K562 (cell line): ENCODE results near the gene RAD23B. TPM values are rescaled to one million over a fixed set of nuclear protein-coding genes. Genes with fewer than 3 reads are reported as not detected.

Source experiments
- ATAC-seq: fragments of 200-7000 bp; cut with Tn5 transposase; 3 replicates; pipeline ENCODE4 v1.9.1; 2020; ENCODE audit warnings: moderate library complexity
- BruUV-seq: library from RNA; stranded (reverse); fragments of 400-500 nt; replicated peaks from 2 replicates; lab custom pipeline; 2021; lab: Mats Ljungman, UMichigan
- CTCF ChIA-PET: fragments of 300-600 bp; formaldehyde crosslinking; extraction: SDS; loops from one replicate; lab custom pipeline; 2021; ENCODE audit warnings: low intra/inter-chr PET ratio; lab: Yijun Ruan, JAX
- POLR2A ChIA-PET: fragments of 300-600, 350-650 bp; sonication (Branson Sonifier 250); formaldehyde crosslinking; extraction: SDS; loops from one replicate; lab custom pipeline; 2021; ENCODE audit warnings: antibody characterized with exemption, inconsistent platforms; lab: Yijun Ruan, JAX
- DNase-seq, 4 experiments: peaks; one replicate each; pipeline versions ENCODE4 v3.0.0 to v3.0.0-alpha.2; 2011 to 2018; ENCODE audit warnings: low spot score in 3 of 4, mixed read lengths in 3 of 4; ENCODE audit errors: extremely low read depth in 1 of 4
- FAIRE-seq: peaks from 2 replicates; lab custom pipeline; 2011; peaks lifted over from hg19 to GRCh38; lab: Jason Lieb, UNC
- H2AFZ ChIP-seq: 2 replicates; pipeline ENCODE4 v1.6.0; 2011; ENCODE audit warnings: low read depth, low read length, control low read depth, inconsistent platforms
- H3K27ac ChIP-seq: fragments of 200-600 bp; 3 replicates; pipeline ENCODE4 v1.8.0; 2011; ENCODE audit warnings: low read depth, mild to moderate bottlenecking, control low read depth, inconsistent platforms, low read length, moderate library complexity, mixed read lengths; ENCODE audit errors: extremely low read depth
- H3K27me3 ChIP-seq, 2 experiments: fragments of 300-600 bp in 1 of 2; 2 replicates in 1 of 2; 3 replicates in 1 of 2; pipeline versions ENCODE4 v1.6.0 to v1.8.0; 2011; ENCODE audit warnings: inconsistent platforms in 2 of 2, low read length in 2 of 2, mild to moderate bottlenecking in 1 of 2, mixed read lengths in 1 of 2, moderate library complexity in 1 of 2; ENCODE audit not compliant: control insufficient read depth in 2 of 2, insufficient read depth in 2 of 2
- H3K36me3 ChIP-seq: fragments of 300-600 bp; 3 replicates; pipeline ENCODE4 v1.8.0; 2011; ENCODE audit warnings: mild to moderate bottlenecking, low read length, inconsistent platforms; ENCODE audit not compliant: control insufficient read depth, insufficient read depth
- H3K4me1 ChIP-seq, 2 experiments: fragments of 200-600 bp in 1 of 2; replicated peaks in 1 of 2; 2 replicates in 1 of 2; 3 replicates in 1 of 2; pipeline versions ENCODE4 v1.5.1 to v1.8.0; 2011; ENCODE audit warnings: inconsistent platforms in 2 of 2, low read length in 2 of 2, mild to moderate bottlenecking in 1 of 2, mixed read lengths in 1 of 2, moderate library complexity in 1 of 2; ENCODE audit not compliant: control insufficient read depth in 2 of 2, insufficient read depth in 2 of 2
- H3K4me2 ChIP-seq: 2 replicates; pipeline ENCODE4 v1.6.1; 2011; ENCODE audit warnings: low read length, control low read depth, inconsistent platforms, mixed read lengths; ENCODE audit not compliant: insufficient read depth
- H3K4me3 ChIP-seq: fragments of 200-600 bp; sonication (generic), shearing (Covaris generic); 2 replicates; pipeline ENCODE4 v1.5.1; 2016; ENCODE audit warnings: control low read depth, inconsistent platforms
- H3K79me2 ChIP-seq: fragments of 200-600 bp; 3 replicates; pipeline ENCODE4 v1.8.0; 2011; ENCODE audit warnings: low read length, inconsistent platforms; ENCODE audit not compliant: control insufficient read depth, insufficient read depth
- H3K9ac ChIP-seq, 2 experiments: 2 replicates each; pipeline versions ENCODE4 v1.6.0 to v1.6.1; 2011; ENCODE audit warnings: low read depth in 2 of 2, low read length in 2 of 2, control low read depth in 1 of 2, inconsistent platforms in 1 of 2, mild to moderate bottlenecking in 1 of 2, mixed read lengths in 1 of 2; ENCODE audit not compliant: insufficient read depth in 1 of 2
- H3K9me1 ChIP-seq: one replicate; pipeline ENCODE4 v1.6.0; 2011; ENCODE audit warnings: inconsistent platforms, mild to moderate bottlenecking, low read length, moderate library complexity; ENCODE audit not compliant: control insufficient read depth, insufficient read depth
- H3K9me3 ChIP-seq: replicated peaks from 2 replicates; pipeline ENCODE4 v1.5.1; 2011; ENCODE audit warnings: low read depth, low read length, inconsistent platforms; ENCODE audit not compliant: control insufficient read depth, insufficient read depth
- H4K20me1 ChIP-seq: replicated peaks from 2 replicates; pipeline ENCODE4 v1.6.1; 2011; ENCODE audit warnings: low read length, inconsistent platforms, mixed read lengths; ENCODE audit not compliant: control insufficient read depth, insufficient read depth
- CHD1 ChIP-seq: fragments of 200-600 bp; sonication (generic); IDR thresholded peaks from one replicate; pipeline ENCODE4 v1.6.1; 2012; ENCODE audit warnings: mild to moderate bottlenecking, moderate library complexity, low read length, inconsistent platforms
- CHD2 ChIP-seq: IDR thresholded peaks from 2 replicates; pipeline ENCODE4 v1.6.1; 2011; ENCODE audit warnings: low read depth, low read length
- EGR1 ChIP-seq: fragments of 450-650 bp; conservative IDR thresholded peaks from 2 replicates; pipeline ENCODE4 v1.6.1; 2017; ENCODE audit warnings: mild to moderate bottlenecking
- FOXA3 ChIP-seq, 2 experiments: fragments of 450-650 bp in 1 of 2; sonication (generic) in 1 of 2; formaldehyde crosslinking; IDR thresholded peaks in 1 of 2; conservative IDR thresholded peaks in 1 of 2; 2 replicates each; pipeline versions ENCODE4 v1.4.0 to v1.8.0; 2020 to 2022; ENCODE audit warnings: mild to moderate bottlenecking in 2 of 2, missing genetic modification reagents in 1 of 2
- HBP1 ChIP-seq: fragments of 450-650 bp; formaldehyde crosslinking; IDR thresholded peaks from 2 replicates; pipeline ENCODE4 v1.4.0; 2022; ENCODE audit warnings: missing genetic modification characterization
- HNRNPLL ChIP-seq: fragments of 200-400 bp; formaldehyde crosslinking; IDR thresholded peaks from 2 replicates; pipeline ENCODE4 v1.6.1; 2017; ENCODE audit warnings: low read length, low read depth, mild to moderate bottlenecking; ENCODE audit not compliant: poor library complexity, severe bottlenecking
- IRF2 ChIP-seq: sonication (generic); formaldehyde crosslinking; IDR thresholded peaks from 2 replicates; pipeline ENCODE4 v1.8.1; 2022; ENCODE audit warnings: mild to moderate bottlenecking, missing genetic modification reagents
- KAT2B ChIP-seq: IDR thresholded peaks from one replicate; pipeline ENCODE4 v1.6.1; 2012; ENCODE audit warnings: low read depth, mild to moderate bottlenecking, control low read depth, inconsistent platforms, low read length, moderate library complexity
- KDM1A ChIP-seq, 2 experiments: fragments of 450-650 bp; IDR thresholded peaks; 2 replicates each; pipeline ENCODE4 v1.6.1; 2016; ENCODE audit warnings: mild to moderate bottlenecking in 2 of 2
- MEIS2 ChIP-seq: fragments of 450-650 bp; IDR thresholded peaks from 2 replicates; pipeline ENCODE4 v1.6.1; 2014; ENCODE audit warnings: mild to moderate bottlenecking; ENCODE audit not compliant: partially characterized antibody
- MYC ChIP-seq, 2 experiments: fragments of 250-450 bp in 1 of 2; sonication (Bioruptor Pico) in 1 of 2; IDR thresholded peaks; 2 replicates each; pipeline versions ENCODE4 v1.5.1 to v1.6.1; 2012 to 2021; ENCODE audit warnings: low read depth in 2 of 2, borderline replicate concordance in 1 of 2, improper control_type of control experiment in 1 of 2, low read length in 1 of 2, mild to moderate bottlenecking in 1 of 2, moderate library complexity in 1 of 2
- PBX2 ChIP-seq, 2 experiments: IDR thresholded peaks in 1 of 2; conservative IDR thresholded peaks in 1 of 2; 2 replicates each; pipeline ENCODE4 v1.6.1; 2016; ENCODE audit warnings: low read depth in 2 of 2, mild to moderate bottlenecking in 1 of 2, missing compliant biosample characterization in 1 of 2, missing genetic modification characterization in 1 of 2, moderate library complexity in 1 of 2
- SUPT5H ChIP-seq: fragments of 450-650 bp; IDR thresholded peaks from 2 replicates; pipeline ENCODE4 v1.6.1; 2016
- USF1 ChIP-seq: sonication (generic); formaldehyde crosslinking; IDR thresholded peaks from 2 replicates; pipeline ENCODE4 v1.9.0; 2022; ENCODE audit warnings: mild to moderate bottlenecking, missing genetic modification reagents
- ZFP36 ChIP-seq: fragments of 150-350 bp; IDR thresholded peaks from 2 replicates; pipeline ENCODE4 v1.6.1; 2018; ENCODE audit warnings: low read length, low read depth; ENCODE audit not compliant: partially characterized antibody
- ZNF134 ChIP-seq: fragments of 250-450 bp; sonication (Bioruptor Pico); conservative IDR thresholded peaks from 2 replicates; pipeline ENCODE4 v1.4.0; 2020
- whole genome bisulfite sequencing: fragments of 100-300 bp; shearing (Covaris generic); methylation state at CpG from one replicate; pipeline ENCODE4 v1.1.6; 2016; ENCODE audit warnings: low coverage, mixed read lengths; ENCODE audit not compliant: insufficient coverage; ENCODE audit errors: missing lambda C conversion rate; 5-methylcytosine and 5-hydroxymethylcytosine counted together
- in situ Hi-C: fragments of 300-500 bp; cut with MboI; formaldehyde crosslinking; loops from 4 replicates; pipeline ENCODE4 v1.15.0; 2018; ENCODE audit warnings: inconsistent platforms, mixed read lengths
- intact Hi-C: fragments of 100-400 bp; cut with micrococcal nuclease; formaldehyde crosslinking; loops from 2 replicates; pipeline ENCODE4 v1.14.2; 2022
- polyA plus RNA-seq, 8 experiments: library from polyadenylated mRNA; depleted of rRNA in 4 of 8; stranded (reverse) in 5 of 8; unstranded in 3 of 8; fragments of >200 nt; fragmentation: Nextera tagmentation in 2 of 8; fragmentation: Illumina TruSeq in 1 of 8; extraction: Ambion mirVana in 2 of 8; extraction: Trizol in 1 of 8; gene quantifications; 2 replicates each; pipeline versions ENCODE4 v1.2.1 to v1.2.3, GENCODE V29; 2011 to 2014; ENCODE audit warnings: inconsistent platforms in 1 of 8, missing spikeins in 1 of 8
- total RNA-seq, 7 experiments: library from RNA; depleted of rRNA in 6 of 7; stranded (reverse); fragments of >200 nt in 6 of 7; fragmentation: Illumina TruSeq in 2 of 7; extraction: Trizol in 2 of 7; gene quantifications; 2 replicates each; pipeline versions ENCODE4 v1.2.1 to v1.2.3, GENCODE V29; 2011 to 2021; ENCODE audit warnings: low replicate concordance in 1 of 7

RAD23B gene
- total and polyA plus RNA-seq, 9 of the 15 experiments (the other 6 are each of a cell fraction or from before 2014, with no cell fraction given) = 14.5 to 184 (median 114) TPM

- peak overlapping the region; percentile 99 for H3K27ac ChIP-seq
- FAIRE-seq (no peak), DNase-seq (no peak), ATAC-seq (no peak)
- no peaks in the 10 kb centered on the region for H3K9me3 ChIP-seq
- 3% methylated on average over 6 of the region's 6 CpGs for whole genome bisulfite sequencing
- H2AFZ ChIP-seq = no peak overlapping the region
- POLR2A ChIA-PET = interaction anchor here (1.0 to 2.1 kb wide), 2 partner anchors 11 to 37 kb away, joined by 3 to 9 read pairs; no protein-coding TSS in a partner anchor
- CTCF ChIA-PET = no interaction called here
- H3K4me2 ChIP-seq = peak overlapping the region; percentile 93
- peak overlapping the region; percentile 98 for H3K4me3 ChIP-seq
- no TSS peak for BruUV-seq
- H3K9ac ChIP-seq = peak overlapping the region in 1 of 2 experiments; percentile 98; a peak in 3 of 4 replicates
- in situ Hi-C loops (no loop called here), intact Hi-C loops (no loop called here)
- H3K79me2 ChIP-seq = peaks cover 76% of the 10 kb centered on the region
- peaks cover 3 to 28% of the 10 kb centered on the region in 2 experiments; a peak in 3 of 5 replicates for H3K4me1 ChIP-seq
- H4K20me1 ChIP-seq = peaks cover 44% of the 10 kb centered on the region
- H3K27me3 ChIP-seq = no peaks in the 10 kb centered on the region
- H3K36me3 ChIP-seq = peaks cover 23% of the 10 kb centered on the region; the same call in 2 of the 3 replicates
- H3K9me1 ChIP-seq = peaks cover 5% of the 10 kb centered on the region
- peak; percentile 80 for TF ChIP-seq MEIS2
- peak; percentile 8 for TF ChIP-seq CHD1
- TF ChIP-seq HBP1 = no peak
- peak; percentile 73 for TF ChIP-seq HNRNPLL
- no peak for TF ChIP-seq CHD2
- TF ChIP-seq ZNF134 (CRISPR knock-in tag) = no peak
- peak in 1 of 2 experiments; percentile 20; a peak in 1 of 4 replicates for TF ChIP-seq FOXA3 (CRISPR knock-in tag; conservative IDR thresholded peaks at IDR 0.05 in 1 of 2, IDR thresholded peaks at IDR 0.05 in 1 of 2)
- TF ChIP-seq PBX2 (CRISPR knock-in tag; IDR thresholded peaks at IDR 0.05; ENCODE audit: low read depth) = no peak
- peak; percentile 72 for TF ChIP-seq PBX2 (tag; conservative IDR thresholded peaks at IDR 0.05; ENCODE audit: low read depth)
- TF ChIP-seq EGR1 = peak; percentile 55
- TF ChIP-seq KAT2B = no peak
- TF ChIP-seq IRF2 (CRISPR knock-in tag) = no peak
- TF ChIP-seq ZFP36 = no peak
- 0 out of 4 replicates have a peak, but pooled peaks of 1 of the 2 experiments have one; percentile 12 for TF ChIP-seq KDM1A (IDR thresholded peaks at IDR 0.05)
- TF ChIP-seq SUPT5H = no peak
- TF ChIP-seq USF1 (CRISPR knock-in tag) = no peak
- TF ChIP-seq MYC (IDR thresholded peaks at IDR 0.05; ENCODE audit: low read depth, low read length) = no peak
- TF ChIP-seq MYC (CRISPR knock-in tag; IDR thresholded peaks at IDR 0.05; ENCODE audit: borderline replicate concordance, low read depth) = no peak
These were observed 2.2 kb downstream of the RAD23B start for GRCh38 chr9:107285286-107285685.
